ENCODE data around the gene SUPT6H. TPM values are rescaled to one million over a fixed set of nuclear protein-coding genes. Genes with fewer than 3 reads are reported as not detected.

The SUPT6H gene
- total RNA-seq, 4 donors from 2014 or later = 50.8 to 167 (median 61.6) TPM

- intact Hi-C loops (cut with DNase I; ENCODE audit: low total_unique reads) (loop anchor here (1.0 to 10.0 kb wide), 4 partner anchors 22 to 388 kb away; partner anchors contain the start of gene PHF12), in situ Hi-C loops (cut with MboI; ENCODE audit: low pct_ligation_motif_present in 1 of 4, low pct_unique_long_range_greater_than_20kb in 1 of 4, low sequenced_read_pairs in 3 of 4) (no loop called here)
- H3K4me3 ChIP-seq = peak overlapping the region; percentile 60 to 77 (median 64)
- peaks cover 21 to 66% (median 50%) of the 10 kb centered on the region in 4 donors for H3K4me1 ChIP-seq
- 0% methylated on average over 44 of the region's 57 CpGs; no CpG with 5 or more reads in 1 of the 2 donors for WGBS, 2 donors (ENCODE audit: low coverage in 1 of 2)
- H3K36me3 ChIP-seq = peaks cover 0 to 25% (median 9%) of the 10 kb centered on the region in 4 donors
- peak; percentile 96 for DNase-seq
- no peaks in the 10 kb centered on the region for H3K27me3 ChIP-seq
- TF ChIP-seq EP300 (IDR thresholded peaks at IDR 0.05; ENCODE audit: low read depth) (no peak), CTCF (IDR thresholded peaks at IDR 0.05) (peak; percentile 99 to 100 (median 100)), POLR2AphosphoS5 (IDR thresholded peaks at IDR 0.05) (peak; percentile 38 to 61 (median 39)), POLR2A (IDR thresholded peaks at IDR 0.05) (peak; percentile 50)
- H3K27ac ChIP-seq = peak overlapping the region; percentile 97 to 98 (median 97)
- H3K9me3 ChIP-seq = no peaks in the 10 kb centered on the region
These were observed 64.9 kb downstream of the SUPT6H start for GRCh38 chr17:28726627-28727491.

- Histone ChIP-seq H3K36me3 (peaks cover 0 to 11% (median 1%) of the 10 kb centered on the region in 4 donors), H3K4me1 (peaks cover 14 to 48% (median 38%) of the 10 kb centered on the region in 4 donors), H3K4me3 (peak within 1 kb of the TSS; percentile 60 to 77 (median 64)), H3K27me3 (no peaks in the 10 kb centered on the region), H3K9me3 (no peaks in the 10 kb centered on the region), H3K27ac (peak within 1 kb of the TSS; percentile 97 to 98 (median 97))
- intact Hi-C loops (cut with DNase I; ENCODE audit: low total_unique reads) (loop anchor here (10.0 kb wide), 2 partner anchors 226 to 386 kb away; partner anchors contain the start of gene PHF12), in situ Hi-C loops (cut with MboI; ENCODE audit: low pct_ligation_motif_present in 1 of 4, low pct_unique_long_range_greater_than_20kb in 1 of 4, low sequenced_read_pairs in 3 of 4) (no loop called here)
- WGBS, 2 donors (ENCODE audit: low coverage in 1 of 2) = 0% methylated on average over 4 to 63 of the region's 64 CpGs
- peak; percentile 99 for DNase-seq
- TF ChIP-seq POLR2A (IDR thresholded peaks at IDR 0.05) = peak; percentile 77
- peak; percentile 82 to 91 (median 85) for TF ChIP-seq POLR2AphosphoS5 (IDR thresholded peaks at IDR 0.05)
- no peak for TF ChIP-seq CTCF (IDR thresholded peaks at IDR 0.05)
- no peak for TF ChIP-seq EP300 (IDR thresholded peaks at IDR 0.05; ENCODE audit: low read depth)
These were observed 66.6 kb downstream of the SUPT6H start, which contains the start of gene NEK8 for GRCh38 chr17:28728364-28729200. Gene NEK8 (plus strand): TSS chr17:28728788. CDS start chr17:28728814, 26 bp downstream.

GRCh38 chr17:28729950-28730330 is 67.9 kb downstream of the SUPT6H start:
- peak overlapping the region in 1 of 4 donors; percentile 77 for H3K4me3 ChIP-seq
- H3K36me3 ChIP-seq = no peaks in the 10 kb centered on the region
- H3K27ac ChIP-seq = peak overlapping the region; percentile 97 to 98 (median 97)
- TF ChIP-seq POLR2A (IDR thresholded peaks at IDR 0.05) = no peak
- TF ChIP-seq EP300 (IDR thresholded peaks at IDR 0.05; ENCODE audit: low read depth) = no peak
- no peak for TF ChIP-seq CTCF (IDR thresholded peaks at IDR 0.05)
- DNase-seq = no peak
- intact Hi-C loops (cut with DNase I; ENCODE audit: low total_unique reads) = loop anchor here (10.0 kb wide), 2 partner anchors 225 to 385 kb away; partner anchors contain the start of gene PHF12
- peaks cover 14 to 39% (median 31%) of the 10 kb centered on the region in 4 donors for H3K4me1 ChIP-seq
- in situ Hi-C loops (cut with MboI; ENCODE audit: low pct_ligation_motif_present in 1 of 4, low pct_unique_long_range_greater_than_20kb in 1 of 4, low sequenced_read_pairs in 3 of 4) = no loop called here
- H3K27me3 ChIP-seq = no peaks in the 10 kb centered on the region
- H3K9me3 ChIP-seq = no peaks in the 10 kb centered on the region
- WGBS, 2 donors (ENCODE audit: low coverage in 1 of 2) = 40 to 42% methylated on average over 11 of the region's 11 CpGs

Measured in transverse colon (tissue), 4 donors.